Measurements from ENCODE around the gene TMEM79.

The TMEM79 gene

GRCh38 chr1:156284112-156284511 is at the start of gene TMEM79:
Gene TMEM79 (plus strand): TSS chr1:156284325. CDS start chr1:156285227, 902 bp downstream.
- no peak for DNase-seq (ENCODE audit: low spot score)

GRCh38 chr1:156236164-156236563 is 48.0 kb upstream of the TMEM79 start:
- DNase-seq (ENCODE audit: low spot score) = no peak

GRCh38 chr1:156238248-156238647 is 45.9 kb upstream of the TMEM79 start:
- DNase-seq (ENCODE audit: low spot score) = no peak

GRCh38 chr1:156241311-156241811 is 42.8 kb upstream of the TMEM79 start:
- no peak for DNase-seq (ENCODE audit: low spot score)

GRCh38 chr1:156241926-156242325 is 42.2 kb upstream of the TMEM79 start, which contains the start of gene BGLAP:
Gene BGLAP (plus strand): TSS chr1:156242184. CDS start chr1:156242232, 48 bp downstream.
- DNase-seq (ENCODE audit: low spot score) = no peak

GRCh38 chr1:156242738-156243137 is 41.4 kb upstream of the TMEM79 start:
- DNase-seq (ENCODE audit: low spot score) = no peak

- DNase-seq (ENCODE audit: low spot score) = no peak
These were observed 40.0 kb upstream of the TMEM79 start for GRCh38 chr1:156244126-156244525.

- no peak for DNase-seq (ENCODE audit: low spot score)
These were observed 39.4 kb upstream of the TMEM79 start for GRCh38 chr1:156244712-156245111.

GRCh38 chr1:156245451-156246232 is 38.5 kb upstream of the TMEM79 start:
- DNase-seq (ENCODE audit: low spot score) = no peak

- DNase-seq (ENCODE audit: low spot score) = no peak
These were observed 37.8 kb upstream of the TMEM79 start for GRCh38 chr1:156246241-156246780.

GRCh38 chr1:156246781-156247459 is 37.2 kb upstream of the TMEM79 start:
- DNase-seq (ENCODE audit: low spot score) = peak; percentile 32

- no peak for DNase-seq (ENCODE audit: low spot score)
These were observed 36.4 kb upstream of the TMEM79 start, which contains the start of gene PAQR6 for GRCh38 chr1:156247460-156248322. Gene PAQR6 (minus strand): TSS chr1:156248056. CDS start chr1:156246731, 1,325 bp downstream.

- DNase-seq (ENCODE audit: low spot score) = no peak
These were observed 35.8 kb upstream of the TMEM79 start for GRCh38 chr1:156248323-156248683.

- DNase-seq (ENCODE audit: low spot score) = no peak
These were observed 34.5 kb upstream of the TMEM79 start for GRCh38 chr1:156249593-156249992.

- no peak for DNase-seq (ENCODE audit: low spot score)
These were observed 32.6 kb upstream of the TMEM79 start for GRCh38 chr1:156251527-156251926.

- no peak for DNase-seq (ENCODE audit: low spot score)
These were observed 30.5 kb upstream of the TMEM79 start for GRCh38 chr1:156253634-156254033.

GRCh38 chr1:156257711-156258110 is 26.4 kb upstream of the TMEM79 start:
- no peak for DNase-seq (ENCODE audit: low spot score)

- DNase-seq (ENCODE audit: low spot score) = no peak
These were observed 25.3 kb upstream of the TMEM79 start for GRCh38 chr1:156258859-156259258.

- DNase-seq (ENCODE audit: low spot score) = no peak
These were observed 24.3 kb upstream of the TMEM79 start for GRCh38 chr1:156259805-156260204.

GRCh38 chr1:156260896-156261295 is 23.2 kb upstream of the TMEM79 start:
- DNase-seq (ENCODE audit: low spot score) = no peak

GRCh38 chr1:156262461-156263287 is 21.5 kb upstream of the TMEM79 start:
- DNase-seq (ENCODE audit: low spot score) = peak; percentile 31
